HepG2 (cell line): Measurements from ENCODE around the gene FRMD3. TPM values are rescaled to one million over a fixed set of nuclear protein-coding genes. Genes with fewer than 3 reads are reported as not detected.

ENCODE experiments used
- ATAC-seq: fragments of 200-7000 bp; cut with Tn5 transposase; 3 replicates; pipeline ENCODE4 v1.9.1; 2020; ENCODE audit warnings: mild to moderate bottlenecking, moderate library complexity
- BruUV-seq: library from RNA; stranded (reverse); fragments of 400-500 nt; replicated peaks from 2 replicates; lab custom pipeline; 2021; lab: Mats Ljungman, UMichigan
- CTCF ChIA-PET: fragments of 300-600 bp; formaldehyde crosslinking; extraction: SDS; loops from one replicate; lab custom pipeline; 2021; ENCODE audit warnings: low total read pairs, inconsistent platforms, low intra/inter-chr PET ratio; lab: Yijun Ruan, JAX
- POLR2A ChIA-PET: fragments of 350-600 bp; sonication (Branson Sonifier 250); formaldehyde crosslinking; loops from one replicate; lab custom pipeline; 2020; ENCODE audit warnings: antibody characterized with exemption, inconsistent platforms; lab: Yijun Ruan, JAX
- DNase-seq: peaks from one replicate; pipeline ENCODE4 v3.0.0-alpha.2; 2015; ENCODE audit warnings: low spot score
- FAIRE-seq: peaks from 3 replicates; lab custom pipeline; 2011; peaks lifted over from hg19 to GRCh38; lab: Jason Lieb, UNC
- H2AFZ ChIP-seq: one replicate; pipeline ENCODE4 v1.6.1; 2011; ENCODE audit warnings: low read length, inconsistent platforms
- H3K27ac ChIP-seq: fragments of 300-600 bp; 3 replicates; pipeline ENCODE4 v1.8.0; 2011; ENCODE audit warnings: mixed run types, mild to moderate bottlenecking, mixed read lengths, low read length, inconsistent platforms; ENCODE audit not compliant: insufficient read depth; ENCODE audit errors: extremely low read length
- H3K27me3 ChIP-seq, 2 experiments: fragments of 200-600 bp in 1 of 2; 2 replicates in 1 of 2; 3 replicates in 1 of 2; pipeline versions ENCODE4 v1.6.0 to v1.8.0; 2011; ENCODE audit warnings: low read length in 2 of 2, mild to moderate bottlenecking in 2 of 2, moderate library complexity in 2 of 2, inconsistent platforms in 1 of 2; ENCODE audit not compliant: insufficient read depth in 2 of 2, control insufficient read depth in 1 of 2
- H3K36me3 ChIP-seq, 2 experiments: fragments of 200-600 bp in 1 of 2; replicated peaks in 1 of 2; 2 replicates in 1 of 2; 3 replicates in 1 of 2; pipeline versions ENCODE4 v1.5.1 to v1.8.0; 2011; ENCODE audit warnings: low read length in 2 of 2, inconsistent platforms in 1 of 2; ENCODE audit not compliant: insufficient read depth in 2 of 2, control insufficient read depth in 1 of 2
- H3K4me1 ChIP-seq: 2 replicates; pipeline ENCODE4 v1.5.1; 2012; ENCODE audit warnings: low read length, inconsistent platforms; ENCODE audit not compliant: insufficient read depth
- H3K4me2 ChIP-seq: 2 replicates; pipeline ENCODE4 v1.6.0; 2011; ENCODE audit warnings: low read depth, low read length, inconsistent platforms
- H3K4me3 ChIP-seq, 3 experiments: fragments of 200-600 bp in 1 of 3; sonication (generic), shearing (Covaris generic) in 1 of 3; replicated peaks in 1 of 3; 2 replicates each; pipeline ENCODE4 v1.5.1; 2011 to 2016; ENCODE audit warnings: low read length in 3 of 3, inconsistent platforms in 2 of 3, low read depth in 2 of 3, mild to moderate bottlenecking in 2 of 3, control low read depth in 1 of 3, mixed read lengths in 1 of 3; ENCODE audit not compliant: insufficient read depth in 1 of 3
- H3K79me2 ChIP-seq: one replicate; pipeline ENCODE4 v1.6.1; 2011; ENCODE audit warnings: low read length, inconsistent platforms; ENCODE audit not compliant: insufficient read depth
- H3K9ac ChIP-seq: 2 replicates; pipeline ENCODE4 v1.6.0; 2011; ENCODE audit warnings: mild to moderate bottlenecking, low read depth, low read length, inconsistent platforms; ENCODE audit not compliant: insufficient read depth
- H3K9me3 ChIP-seq: 2 replicates; pipeline ENCODE4 v1.5.1; 2012; ENCODE audit warnings: mild to moderate bottlenecking, low read length
- H4K20me1 ChIP-seq: 2 replicates; pipeline ENCODE4 v1.6.0; 2011; ENCODE audit warnings: inconsistent platforms, mild to moderate bottlenecking, low read length, moderate library complexity; ENCODE audit not compliant: insufficient read depth
- ARID4A ChIP-seq: sonication (generic); formaldehyde crosslinking; IDR thresholded peaks from 2 replicates; pipeline ENCODE4 v1.5.0; 2020; ENCODE audit warnings: mild to moderate bottlenecking, missing genetic modification reagents, borderline replicate concordance
- BCL3 ChIP-seq: sonication (generic); formaldehyde crosslinking; IDR thresholded peaks from 2 replicates; pipeline ENCODE4 v1.5.1; 2020; ENCODE audit warnings: mild to moderate bottlenecking, missing genetic modification reagents, moderate library complexity
- CBX2 ChIP-seq, 2 experiments: fragments of 200-600 bp in 1 of 2; sonication (generic); formaldehyde crosslinking in 1 of 2; IDR thresholded peaks; 2 replicates each; pipeline versions ENCODE4 v1.7.0 to v1.8.1; 2018 to 2022; ENCODE audit warnings: low read depth in 2 of 2, low read length in 1 of 2, mild to moderate bottlenecking in 1 of 2, missing genetic modification reagents in 1 of 2
- FLYWCH1 ChIP-seq: sonication (generic); formaldehyde crosslinking; IDR thresholded peaks from 2 replicates; pipeline ENCODE4 v1.8.1; 2023; ENCODE audit warnings: mild to moderate bottlenecking, missing genetic modification reagents
- HIC2 ChIP-seq: sonication (generic); formaldehyde crosslinking; IDR thresholded peaks from 2 replicates; pipeline ENCODE4 v1.9.0; 2022; ENCODE audit warnings: low read depth, missing genetic modification reagents
- JARID2 ChIP-seq: sonication (generic); formaldehyde crosslinking; IDR thresholded peaks from 2 replicates; pipeline ENCODE4 v1.8.1; 2023; ENCODE audit warnings: missing genetic modification reagents, inconsistent platforms; ENCODE audit not compliant: insufficient replicate concordance
- NFE2L2 ChIP-seq: fragments of 150-350 bp; IDR thresholded peaks from 2 replicates; pipeline ENCODE4 v1.6.1; 2014; ENCODE audit warnings: low read length
- NFRKB ChIP-seq: fragments of 450-650 bp; IDR thresholded peaks from 2 replicates; pipeline ENCODE4 v1.6.1; 2017
- NONO ChIP-seq, 2 experiments: fragments of 450-650 bp in 1 of 2; sonication (generic) in 1 of 2; formaldehyde crosslinking in 1 of 2; IDR thresholded peaks in 1 of 2; conservative IDR thresholded peaks in 1 of 2; 2 replicates each; pipeline versions ENCODE4 v1.6.1 to v1.8.0; 2017 to 2022; ENCODE audit warnings: mild to moderate bottlenecking in 1 of 2, missing genetic modification reagents in 1 of 2, moderate library complexity in 1 of 2
- PHF21A ChIP-seq: sonication (generic); formaldehyde crosslinking; IDR thresholded peaks from 2 replicates; pipeline ENCODE4 v1.5.0; 2020; ENCODE audit warnings: mild to moderate bottlenecking, missing genetic modification reagents
- TBX3 ChIP-seq: fragments of 450-650 bp; IDR thresholded peaks from 2 replicates; pipeline ENCODE4 v1.6.1; 2017; ENCODE audit warnings: antibody characterized with exemption, mild to moderate bottlenecking, inconsistent platforms, borderline replicate concordance
- ZEB1 ChIP-seq: IDR thresholded peaks from 2 replicates; pipeline ENCODE4 v1.6.1; 2012; ENCODE audit warnings: mild to moderate bottlenecking, low read depth, inconsistent platforms; ENCODE audit not compliant: insufficient replicate concordance
- ZNF674 ChIP-seq: sonication (generic); formaldehyde crosslinking; IDR thresholded peaks from 2 replicates; pipeline ENCODE4 v1.5.0; 2020; ENCODE audit warnings: low read depth, mild to moderate bottlenecking, missing genetic modification reagents
- ZNF775 ChIP-seq: sonication (generic); formaldehyde crosslinking; IDR thresholded peaks from 2 replicates; pipeline ENCODE4 v1.4.0; 2020; ENCODE audit warnings: missing genetic modification reagents, mild to moderate bottlenecking, moderate library complexity, borderline replicate concordance
- WGBS: methylation state at CpG from one replicate; pipeline ENCODE4 v1.1.6; 2017; ENCODE audit warnings: low lambda C conversion rate; 5-methylcytosine and 5-hydroxymethylcytosine counted together
- in situ Hi-C: cut with HindIII; loops from 2 replicates; pipeline ENCODE4 v1.10.0; 2017; ENCODE audit warnings: low pct_unique_long_range_greater_than_20kb; ENCODE audit not compliant: extremely low pct_ligation_motif_present
- intact Hi-C: fragments of 100-400 bp; cut with micrococcal nuclease; formaldehyde crosslinking; loops from one replicate; pipeline ENCODE4 v1.10.0; 2022; ENCODE audit not compliant: unreplicated experiment
- polyA plus RNA-seq, 8 experiments: library from polyadenylated mRNA; depleted of rRNA in 3 of 8; stranded (reverse) in 7 of 8; unstranded in 1 of 8; fragments of >200 nt; fragmentation: Illumina TruSeq in 4 of 8; extraction: Trizol in 4 of 8; gene quantifications; 2 replicates each; pipeline versions ENCODE4 v1.2.1 to v1.2.3, GENCODE V29; 2011 to 2016; ENCODE audit warnings: low read depth in 4 of 8, missing spikeins in 1 of 8, mixed read lengths in 1 of 8; ENCODE audit not compliant: insufficient read depth in 1 of 8
- total RNA-seq, 5 experiments: library from RNA; depleted of rRNA; stranded (reverse); fragments of >200 nt; fragmentation: Illumina TruSeq; extraction: Trizol; gene quantifications; 2 replicates each; pipeline ENCODE4 v1.2.3, GENCODE V29; 2016; ENCODE audit warnings: low read depth in 1 of 5

FRMD3 gene
- total and polyA plus RNA-seq, 2 of the 13 experiments (the other 11 are each of a cell fraction or from before 2014, with no cell fraction given) = 3.2 to 7.7 TPM

- FAIRE-seq (no peak), DNase-seq (no peak), ATAC-seq (no peak)
- ChIA-PET POLR2A (no interaction called here), CTCF (no interaction called here)
- TF ChIP-seq BCL3 (CRISPR knock-in tag) = no peak
- TF ChIP-seq TBX3 = no peak
- no peak for TF ChIP-seq ZNF775 (CRISPR knock-in tag)
- no peak for TF ChIP-seq NFRKB
- no peak for TF ChIP-seq JARID2 (CRISPR knock-in tag)
- no peak for TF ChIP-seq ZEB1
- no peak for TF ChIP-seq ARID4A (CRISPR knock-in tag)
- no peak for TF ChIP-seq HIC2
- TF ChIP-seq NFE2L2 = no peak
- no peak for TF ChIP-seq NONO (IDR thresholded peaks at IDR 0.05)
- TF ChIP-seq NONO (CRISPR knock-in tag; conservative IDR thresholded peaks at IDR 0.05) = no peak
- no peak for TF ChIP-seq PHF21A
- TF ChIP-seq ZNF674 (CRISPR knock-in tag) = no peak
- TF ChIP-seq CBX2 (IDR thresholded peaks at IDR 0.05; ENCODE audit: low read depth, low read length) = no peak
- TF ChIP-seq CBX2 (CRISPR knock-in tag; IDR thresholded peaks at IDR 0.05; ENCODE audit: low read depth) = no peak
- TF ChIP-seq FLYWCH1 (CRISPR knock-in tag) = no peak
- Histone ChIP-seq H3K27ac (no peak overlapping the region), H3K4me1 (peaks cover 38% of the 10 kb centered on the region), H3K9ac (no peak overlapping the region), H3K4me3 (no peak overlapping the region), H3K27me3 (no peaks in the 10 kb centered on the region), H2AFZ (no peak overlapping the region), H4K20me1 (no peaks in the 10 kb centered on the region), H3K9me3 (no peaks in the 10 kb centered on the region), H3K36me3 (peaks cover 0 to 7% of the 10 kb centered on the region in 2 experiments; a peak in 1 of 5 replicates), H3K79me2 (peaks cover 12% of the 10 kb centered on the region), H3K4me2 (no peak overlapping the region)
- WGBS = 95% methylated on average over 1 of the region's 1 CpG
- in situ Hi-C loops = no loop called here
- intact Hi-C loops = no loop called here
- BruUV-seq = no TSS peak
Measured at GRCh38 chr9:83511051-83511450, 27.1 kb downstream of the FRMD3 start.
